SK-N-SH treated with all-trans-retinoic acid at 6 μM for 48 hours (cell line): ENCODE data around the gene FOXE1.

Source experiments
- ATAC-seq: fragments of 200-7000 bp; cut with Tn5 transposase; 3 replicates; pipeline ENCODE4 v1.9.1; 2020; ENCODE audit warnings: mild to moderate bottlenecking, moderate library complexity
- ARNTL ChIP-seq: fragments of 450-650 bp; formaldehyde crosslinking; IDR thresholded peaks from 2 replicates; pipeline ENCODE4 v1.5.0; 2020; ENCODE audit warnings: low read depth, mild to moderate bottlenecking, moderate library complexity, borderline replicate concordance
- BACH2 ChIP-seq: fragments of 250-450 bp; sonication (Bioruptor Pico); IDR thresholded peaks from 2 replicates; pipeline ENCODE4 v1.9.0; 2021; ENCODE audit warnings: mild to moderate bottlenecking, borderline replicate concordance
- CSDC2 ChIP-seq: fragments of 250-450 bp; sonication (Bioruptor Pico); IDR thresholded peaks from 2 replicates; pipeline ENCODE4 v1.5.0; 2020; ENCODE audit warnings: mild to moderate bottlenecking, moderate library complexity
- ESRRG ChIP-seq: fragments of 250-450 bp; sonication (Bioruptor Pico); IDR thresholded peaks from 2 replicates; pipeline ENCODE4 v1.6.1; 2021; ENCODE audit warnings: mild to moderate bottlenecking
- GLIS3 ChIP-seq: fragments of 250-450 bp; sonication (Bioruptor Pico); IDR thresholded peaks from 2 replicates; pipeline ENCODE4 v1.5.0; 2020; ENCODE audit warnings: mild to moderate bottlenecking, moderate library complexity
- ISL1 ChIP-seq: fragments of 250-450 bp; sonication (Bioruptor Pico); IDR thresholded peaks from 2 replicates; pipeline ENCODE4 v2.1.2; 2022; ENCODE audit warnings: mild to moderate bottlenecking, moderate library complexity
- OSR1 ChIP-seq: fragments of 250-450 bp; sonication (Bioruptor Pico); IDR thresholded peaks from 2 replicates; pipeline ENCODE4 v1.8.0; 2022; ENCODE audit warnings: moderate library complexity, mild to moderate bottlenecking, inconsistent platforms
- PPARA ChIP-seq: fragments of 250-450 bp; sonication (Bioruptor Pico); IDR thresholded peaks from 2 replicates; pipeline ENCODE4 v1.5.0; 2020; ENCODE audit warnings: mild to moderate bottlenecking, borderline replicate concordance
- RARB ChIP-seq: fragments of 250-450 bp; sonication (Bioruptor Pico); IDR thresholded peaks from 2 replicates; pipeline ENCODE4 v1.8.0; 2021; ENCODE audit warnings: mild to moderate bottlenecking, moderate library complexity
- SNAI2 ChIP-seq: fragments of 250-450 bp; sonication (Bioruptor Pico); IDR thresholded peaks from 2 replicates; pipeline ENCODE4 v1.5.0; 2020; ENCODE audit warnings: mild to moderate bottlenecking, moderate library complexity
- TCF4 ChIP-seq: fragments of 250-450 bp; sonication (Bioruptor Pico); IDR thresholded peaks from 2 replicates; pipeline ENCODE4 v1.8.0; 2021; ENCODE audit warnings: mild to moderate bottlenecking, moderate library complexity, borderline replicate concordance
- TOX ChIP-seq: fragments of 250-450 bp; sonication (Bioruptor Pico); IDR thresholded peaks from 2 replicates; pipeline ENCODE4 v1.8.0; 2021; ENCODE audit warnings: mild to moderate bottlenecking, moderate library complexity, borderline replicate concordance
- ZC3H10 ChIP-seq: fragments of 250-450 bp; sonication (Bioruptor Pico); IDR thresholded peaks from 2 replicates; pipeline ENCODE4 v1.5.1; 2021; ENCODE audit warnings: mild to moderate bottlenecking, moderate library complexity
- ZFP3 ChIP-seq: fragments of 250-450 bp; sonication (Bioruptor Pico); IDR thresholded peaks from 2 replicates; pipeline ENCODE4 v1.5.0; 2020; ENCODE audit warnings: mild to moderate bottlenecking, moderate library complexity
- ZFP30 ChIP-seq: fragments of 450-650 bp; formaldehyde crosslinking; IDR thresholded peaks from 2 replicates; pipeline ENCODE4 v1.5.0; 2022; ENCODE audit warnings: mild to moderate bottlenecking, moderate library complexity
- ZNF565 ChIP-seq: fragments of 450-650 bp; formaldehyde crosslinking; conservative IDR thresholded peaks from 2 replicates; pipeline ENCODE4 v1.5.0; 2020; ENCODE audit warnings: low read depth, mild to moderate bottlenecking, moderate library complexity
- ZNF70 ChIP-seq: fragments of 450-650 bp; formaldehyde crosslinking; IDR thresholded peaks from 2 replicates; pipeline ENCODE4 v1.5.0; 2020; ENCODE audit warnings: mild to moderate bottlenecking, moderate library complexity
- ZNF8 ChIP-seq: fragments of 450-650 bp; formaldehyde crosslinking; IDR thresholded peaks from 2 replicates; pipeline ENCODE4 v1.5.0; 2020; ENCODE audit warnings: mild to moderate bottlenecking, moderate library complexity
- TF ChIP-seq, protein P1 (sequence below): fragments of 250-450 bp; sonication (Bioruptor Pico); IDR thresholded peaks from 2 replicates; pipeline ENCODE4 v1.5.0; 2020; ENCODE audit warnings: mild to moderate bottlenecking, moderate library complexity
- TF ChIP-seq, protein P2 (sequence below): fragments of 250-450 bp; sonication (Bioruptor Pico); IDR thresholded peaks from 2 replicates; pipeline ENCODE4 v1.5.1; 2021; ENCODE audit warnings: mild to moderate bottlenecking, moderate library complexity
- TF ChIP-seq, protein P3 (sequence below): fragments of 250-450 bp; sonication (Bioruptor Pico); IDR thresholded peaks from 2 replicates; pipeline ENCODE4 v1.8.0; 2021; ENCODE audit warnings: low read depth, mild to moderate bottlenecking, moderate library complexity, borderline replicate concordance
- TF ChIP-seq, protein P4 (sequence below): fragments of 250-450 bp; sonication (Bioruptor Pico); IDR thresholded peaks from 2 replicates; pipeline ENCODE4 v1.5.1; 2020; ENCODE audit warnings: low read depth, mild to moderate bottlenecking, moderate library complexity
- TF ChIP-seq, protein P5 (sequence below): fragments of 250-450 bp; sonication (Bioruptor Pico); IDR thresholded peaks from 2 replicates; pipeline ENCODE4 v1.8.0; 2020; ENCODE audit warnings: mild to moderate bottlenecking, moderate library complexity, borderline replicate concordance

Gene FOXE1

DNA sequence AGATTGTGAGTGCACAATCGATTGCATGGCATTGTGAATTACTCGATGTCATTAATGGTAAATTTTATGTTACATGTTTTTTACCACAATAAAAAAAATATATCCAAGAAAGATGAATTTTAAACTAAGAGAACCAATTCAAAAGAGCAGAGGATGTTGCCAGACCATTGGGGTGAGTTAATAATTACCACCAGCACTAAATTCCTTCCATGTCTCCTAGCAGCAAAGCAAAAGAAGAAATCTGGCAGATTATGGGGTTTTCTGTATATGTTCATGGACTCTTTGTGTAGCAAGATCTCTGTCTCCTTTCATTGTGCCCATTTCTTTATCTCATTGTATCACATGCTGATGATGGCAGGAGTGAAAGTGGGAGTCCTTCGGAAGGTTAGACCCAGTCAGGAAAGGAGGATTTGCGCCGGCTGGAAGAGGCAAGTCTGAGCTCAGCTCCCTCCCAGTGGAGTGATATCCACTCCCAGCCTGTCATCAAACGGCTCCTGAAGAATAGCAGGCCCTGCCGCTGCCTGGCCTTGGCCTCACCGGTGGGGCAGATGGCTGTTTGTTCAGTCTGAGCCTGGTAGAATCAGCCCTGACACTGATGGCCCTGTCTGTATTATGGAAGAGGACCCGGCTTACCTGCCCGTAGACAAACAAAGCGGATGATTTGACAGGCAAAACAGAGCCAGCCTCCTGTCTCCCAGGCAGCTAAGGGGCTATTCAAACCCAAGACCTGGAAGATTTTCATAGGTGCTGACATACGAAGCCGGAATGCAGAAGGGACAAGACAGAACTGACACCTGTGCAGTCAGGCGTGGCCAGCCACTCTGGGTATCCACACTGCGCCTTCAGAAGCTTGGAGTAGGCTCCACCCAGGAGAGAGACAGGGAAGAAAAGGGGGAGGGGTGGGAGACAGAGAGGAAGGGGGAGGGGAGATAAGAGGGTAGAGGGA is 21.9 kb upstream of the FOXE1 start:
- TF ChIP-seq, protein P1, sequence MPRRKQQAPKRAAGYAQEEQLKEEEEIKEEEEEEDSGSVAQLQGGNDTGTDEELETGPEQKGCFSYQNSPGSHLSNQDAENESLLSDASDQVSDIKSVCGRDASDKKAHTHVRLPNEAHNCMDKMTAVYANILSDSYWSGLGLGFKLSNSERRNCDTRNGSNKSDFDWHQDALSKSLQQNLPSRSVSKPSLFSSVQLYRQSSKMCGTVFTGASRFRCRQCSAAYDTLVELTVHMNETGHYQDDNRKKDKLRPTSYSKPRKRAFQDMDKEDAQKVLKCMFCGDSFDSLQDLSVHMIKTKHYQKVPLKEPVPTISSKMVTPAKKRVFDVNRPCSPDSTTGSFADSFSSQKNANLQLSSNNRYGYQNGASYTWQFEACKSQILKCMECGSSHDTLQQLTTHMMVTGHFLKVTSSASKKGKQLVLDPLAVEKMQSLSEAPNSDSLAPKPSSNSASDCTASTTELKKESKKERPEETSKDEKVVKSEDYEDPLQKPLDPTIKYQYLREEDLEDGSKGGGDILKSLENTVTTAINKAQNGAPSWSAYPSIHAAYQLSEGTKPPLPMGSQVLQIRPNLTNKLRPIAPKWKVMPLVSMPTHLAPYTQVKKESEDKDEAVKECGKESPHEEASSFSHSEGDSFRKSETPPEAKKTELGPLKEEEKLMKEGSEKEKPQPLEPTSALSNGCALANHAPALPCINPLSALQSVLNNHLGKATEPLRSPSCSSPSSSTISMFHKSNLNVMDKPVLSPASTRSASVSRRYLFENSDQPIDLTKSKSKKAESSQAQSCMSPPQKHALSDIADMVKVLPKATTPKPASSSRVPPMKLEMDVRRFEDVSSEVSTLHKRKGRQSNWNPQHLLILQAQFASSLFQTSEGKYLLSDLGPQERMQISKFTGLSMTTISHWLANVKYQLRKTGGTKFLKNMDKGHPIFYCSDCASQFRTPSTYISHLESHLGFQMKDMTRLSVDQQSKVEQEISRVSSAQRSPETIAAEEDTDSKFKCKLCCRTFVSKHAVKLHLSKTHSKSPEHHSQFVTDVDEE (CRISPR knock-in tag): no peak
- TF ChIP-seq ZC3H10 (no peak), ZNF70 (CRISPR knock-in tag) (no peak), CSDC2 (CRISPR knock-in tag) (no peak), RARB (CRISPR knock-in tag) (no peak), SNAI2 (CRISPR knock-in tag) (no peak), ZFP30 (CRISPR knock-in tag) (no peak), ZFP3 (CRISPR knock-in tag) (no peak), ESRRG (CRISPR knock-in tag) (no peak), PPARA (CRISPR knock-in tag) (no peak), GLIS3 (CRISPR knock-in tag) (no peak), TOX (CRISPR knock-in tag) (no peak)
- no peak; the same call in 2 of the 3 replicates for ATAC-seq

DNA sequence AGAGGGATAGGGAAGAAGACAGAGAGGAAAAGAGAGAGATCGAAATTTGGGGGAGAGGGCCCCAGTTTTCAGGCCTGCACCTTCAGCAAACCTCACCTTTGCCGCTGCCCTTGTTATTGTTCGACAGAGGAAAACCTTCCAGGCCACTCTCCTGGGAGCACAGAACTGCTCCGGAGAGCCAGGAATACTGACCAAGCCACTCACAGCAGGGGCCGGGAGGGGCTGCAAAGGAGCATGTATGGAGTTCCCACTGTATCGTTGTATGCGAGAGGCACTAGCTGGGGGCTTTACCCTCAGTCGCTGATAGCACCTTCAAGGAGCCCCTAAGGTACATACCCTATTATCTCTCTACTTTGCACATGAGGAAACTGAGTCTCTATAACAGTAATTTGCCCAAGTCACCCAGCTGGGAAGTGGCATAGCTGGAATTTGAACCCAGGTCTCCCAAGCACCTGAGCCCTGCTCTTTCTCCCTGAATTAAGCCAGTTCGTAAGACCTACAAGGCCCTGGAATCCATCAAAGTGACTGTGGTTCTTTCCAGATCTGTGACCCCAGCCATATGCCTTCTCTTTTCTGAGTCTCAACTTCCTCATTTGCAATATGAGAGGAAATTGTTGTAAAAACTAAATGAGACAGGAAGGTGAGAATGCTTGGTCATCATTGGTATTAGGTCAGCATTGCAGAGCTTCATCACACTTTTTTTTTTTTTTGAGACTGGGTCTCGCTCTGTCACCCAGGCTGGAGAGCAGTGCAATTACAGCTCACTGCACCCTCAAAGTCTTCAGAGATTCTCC is 21.0 kb upstream of the FOXE1 start:
- TF ChIP-seq PPARA (CRISPR knock-in tag) (no peak), ZNF565 (no peak), RARB (CRISPR knock-in tag) (no peak), ZNF8 (CRISPR knock-in tag) (no peak), ZNF70 (CRISPR knock-in tag) (no peak), BACH2 (CRISPR knock-in tag) (no peak), OSR1 (CRISPR knock-in tag) (no peak), ESRRG (CRISPR knock-in tag) (no peak), ZFP30 (CRISPR knock-in tag) (no peak), SNAI2 (CRISPR knock-in tag) (no peak), ISL1 (CRISPR knock-in tag) (no peak), TOX (CRISPR knock-in tag) (no peak), TCF4 (no peak), ARNTL (CRISPR knock-in tag) (no peak)
- TF ChIP-seq, protein P2, sequence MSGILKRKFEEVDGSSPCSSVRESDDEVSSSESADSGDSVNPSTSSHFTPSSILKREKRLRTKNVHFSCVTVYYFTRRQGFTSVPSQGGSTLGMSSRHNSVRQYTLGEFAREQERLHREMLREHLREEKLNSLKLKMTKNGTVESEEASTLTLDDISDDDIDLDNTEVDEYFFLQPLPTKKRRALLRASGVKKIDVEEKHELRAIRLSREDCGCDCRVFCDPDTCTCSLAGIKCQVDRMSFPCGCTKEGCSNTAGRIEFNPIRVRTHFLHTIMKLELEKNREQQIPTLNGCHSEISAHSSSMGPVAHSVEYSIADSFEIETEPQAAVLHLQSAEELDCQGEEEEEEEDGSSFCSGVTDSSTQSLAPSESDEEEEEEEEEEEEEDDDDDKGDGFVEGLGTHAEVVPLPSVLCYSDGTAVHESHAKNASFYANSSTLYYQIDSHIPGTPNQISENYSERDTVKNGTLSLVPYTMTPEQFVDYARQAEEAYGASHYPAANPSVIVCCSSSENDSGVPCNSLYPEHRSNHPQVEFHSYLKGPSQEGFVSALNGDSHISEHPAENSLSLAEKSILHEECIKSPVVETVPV (CRISPR knock-in tag): no peak
- TF ChIP-seq, protein P3, sequence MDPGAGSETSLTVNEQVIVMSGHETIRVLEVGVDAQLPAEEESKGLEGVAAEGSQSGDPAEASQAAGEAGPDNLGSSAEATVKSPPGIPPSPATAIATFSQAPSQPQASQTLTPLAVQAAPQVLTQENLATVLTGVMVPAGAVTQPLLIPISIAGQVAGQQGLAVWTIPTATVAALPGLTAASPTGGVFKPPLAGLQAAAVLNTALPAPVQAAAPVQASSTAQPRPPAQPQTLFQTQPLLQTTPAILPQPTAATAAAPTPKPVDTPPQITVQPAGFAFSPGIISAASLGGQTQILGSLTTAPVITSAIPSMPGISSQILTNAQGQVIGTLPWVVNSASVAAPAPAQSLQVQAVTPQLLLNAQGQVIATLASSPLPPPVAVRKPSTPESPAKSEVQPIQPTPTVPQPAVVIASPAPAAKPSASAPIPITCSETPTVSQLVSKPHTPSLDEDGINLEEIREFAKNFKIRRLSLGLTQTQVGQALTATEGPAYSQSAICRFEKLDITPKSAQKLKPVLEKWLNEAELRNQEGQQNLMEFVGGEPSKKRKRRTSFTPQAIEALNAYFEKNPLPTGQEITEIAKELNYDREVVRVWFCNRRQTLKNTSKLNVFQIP: no peak
- TF ChIP-seq, protein P4, sequence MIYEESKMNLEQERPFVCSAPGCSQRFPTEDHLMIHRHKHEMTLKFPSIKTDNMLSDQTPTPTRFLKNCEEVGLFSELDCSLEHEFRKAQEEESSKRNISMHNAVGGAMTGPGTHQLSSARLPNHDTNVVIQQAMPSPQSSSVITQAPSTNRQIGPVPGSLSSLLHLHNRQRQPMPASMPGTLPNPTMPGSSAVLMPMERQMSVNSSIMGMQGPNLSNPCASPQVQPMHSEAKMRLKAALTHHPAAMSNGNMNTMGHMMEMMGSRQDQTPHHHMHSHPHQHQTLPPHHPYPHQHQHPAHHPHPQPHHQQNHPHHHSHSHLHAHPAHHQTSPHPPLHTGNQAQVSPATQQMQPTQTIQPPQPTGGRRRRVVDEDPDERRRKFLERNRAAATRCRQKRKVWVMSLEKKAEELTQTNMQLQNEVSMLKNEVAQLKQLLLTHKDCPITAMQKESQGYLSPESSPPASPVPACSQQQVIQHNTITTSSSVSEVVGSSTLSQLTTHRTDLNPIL (CRISPR knock-in tag): no peak
- TF ChIP-seq, protein P5, sequence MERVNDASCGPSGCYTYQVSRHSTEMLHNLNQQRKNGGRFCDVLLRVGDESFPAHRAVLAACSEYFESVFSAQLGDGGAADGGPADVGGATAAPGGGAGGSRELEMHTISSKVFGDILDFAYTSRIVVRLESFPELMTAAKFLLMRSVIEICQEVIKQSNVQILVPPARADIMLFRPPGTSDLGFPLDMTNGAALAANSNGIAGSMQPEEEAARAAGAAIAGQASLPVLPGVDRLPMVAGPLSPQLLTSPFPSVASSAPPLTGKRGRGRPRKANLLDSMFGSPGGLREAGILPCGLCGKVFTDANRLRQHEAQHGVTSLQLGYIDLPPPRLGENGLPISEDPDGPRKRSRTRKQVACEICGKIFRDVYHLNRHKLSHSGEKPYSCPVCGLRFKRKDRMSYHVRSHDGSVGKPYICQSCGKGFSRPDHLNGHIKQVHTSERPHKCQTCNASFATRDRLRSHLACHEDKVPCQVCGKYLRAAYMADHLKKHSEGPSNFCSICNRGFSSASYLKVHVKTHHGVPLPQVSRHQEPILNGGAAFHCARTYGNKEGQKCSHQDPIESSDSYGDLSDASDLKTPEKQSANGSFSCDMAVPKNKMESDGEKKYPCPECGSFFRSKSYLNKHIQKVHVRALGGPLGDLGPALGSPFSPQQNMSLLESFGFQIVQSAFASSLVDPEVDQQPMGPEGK: no peak
- no peak for ATAC-seq
